Esophagus squamous epithelium (tissue), 5 donors: ENCODE results near the gene MEPE. TPM values are rescaled to one million over a fixed set of nuclear protein-coding genes. Genes with fewer than 3 reads are reported as not detected.

Experiments used
- DNase-seq: peaks from one replicate; lab custom pipeline; 2025; lab: John Stamatoyannopoulos, UW
- H3K27ac ChIP-seq, 4 donors: fragments of 200-600 bp; sonication (generic); one replicate each; pipeline ENCODE4 v1.5.1; 2016 to 2019; ENCODE audit warnings: mild to moderate bottlenecking in 1 of 4
- H3K27me3 ChIP-seq, 4 donors: fragments of 200-600 bp; sonication (generic); 1 replicate in 3 of 4; 2 replicates in 1 of 4; pipeline versions ENCODE4 v1.5.1 to v1.6.0; 2017 to 2021; ENCODE audit warnings: antibody characterized with exemption in 1 of 4
- H3K36me3 ChIP-seq, 3 donors: fragments of 200-600 bp; sonication (generic); one replicate each; pipeline ENCODE4 v1.5.1; 2016 to 2019
- H3K4me1 ChIP-seq, 3 donors: fragments of 200-600 bp; sonication (generic); one replicate each; pipeline ENCODE4 v1.5.1; 2017 to 2019
- H3K4me3 ChIP-seq, 4 donors: fragments of 200-600 bp; sonication (generic); 1 replicate in 3 of 4; 2 replicates in 1 of 4; pipeline ENCODE4 v1.5.1; 2016 to 2019; ENCODE audit warnings: mild to moderate bottlenecking in 2 of 4, moderate library complexity in 1 of 4
- H3K9me3 ChIP-seq, 3 donors: fragments of 200-600 bp; sonication (generic); one replicate each; pipeline ENCODE4 v1.5.1; 2016 to 2019
- POLR2A ChIP-seq, 4 donors: fragments of 450-650 bp; IDR thresholded peaks; one replicate each; pipeline ENCODE4 v1.6.1; 2017; ENCODE audit warnings: antibody characterized with exemption in 4 of 4, mild to moderate bottlenecking in 4 of 4, moderate library complexity in 3 of 4
- WGBS, 2 donors: methylation state at CpG; one replicate each; pipeline ENCODE4 v1.1.5; 2018; 5-methylcytosine and 5-hydroxymethylcytosine counted together
- intact Hi-C: fragments of 100-400 bp; cut with DNase I; formaldehyde crosslinking; loops from one replicate; pipeline ENCODE4 v1.15.0; 2022
- total RNA-seq, 4 donors: library from RNA; depleted of rRNA; stranded (reverse); fragments of >200 nt; gene quantifications; one replicate each; pipeline ENCODE4 v1.1.0, GENCODE V29; 2016
- TF ChIP-seq, protein P1 (sequence below), 6 experiments: fragments of 450-650 bp in 4 of 6; fragments of 200-600 bp in 2 of 6; sonication (generic) in 2 of 6; IDR thresholded peaks; one replicate each; pipeline ENCODE4 v1.5.1; 2016 to 2019; ENCODE audit warnings: antibody characterized with exemption in 6 of 6, mild to moderate bottlenecking in 4 of 6, moderate library complexity in 4 of 6
- donor health status: DM: yes; HTN: yes; CAD: no.

Gene MEPE
- total RNA-seq, 4 donors from 2014 or later: not detected

DNA sequence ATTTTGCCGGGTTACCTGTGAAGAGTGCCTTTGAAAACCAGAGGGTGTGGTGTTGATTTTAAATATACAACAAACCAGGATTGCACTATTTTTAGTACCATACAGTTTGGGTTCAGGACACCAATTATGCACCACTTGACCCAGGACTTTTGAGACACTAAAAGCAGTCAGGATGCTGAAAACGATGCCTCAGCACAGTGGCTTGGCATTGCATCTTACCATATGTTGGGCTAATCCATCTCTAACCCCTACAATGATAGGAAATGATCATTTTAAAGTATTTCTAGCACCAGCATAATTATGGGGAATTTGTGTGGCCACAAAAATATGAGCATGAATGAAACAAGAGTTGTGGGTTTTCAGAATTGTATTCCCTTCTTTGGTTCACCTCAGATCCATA is 29.3 kb upstream of the MEPE start:
- WGBS, 2 donors: 64 to 89% methylated on average over 2 of the region's 2 CpGs
- intact Hi-C loops: no loop called here
- H3K4me3 ChIP-seq: no peak overlapping the region
- H3K27ac ChIP-seq: no peak overlapping the region
- H3K27me3 ChIP-seq: no peaks in the 10 kb centered on the region
- no peaks in the 10 kb centered on the region for H3K4me1 ChIP-seq
- TF ChIP-seq POLR2A (IDR thresholded peaks at IDR 0.05): no peak
- TF ChIP-seq, protein P1, sequence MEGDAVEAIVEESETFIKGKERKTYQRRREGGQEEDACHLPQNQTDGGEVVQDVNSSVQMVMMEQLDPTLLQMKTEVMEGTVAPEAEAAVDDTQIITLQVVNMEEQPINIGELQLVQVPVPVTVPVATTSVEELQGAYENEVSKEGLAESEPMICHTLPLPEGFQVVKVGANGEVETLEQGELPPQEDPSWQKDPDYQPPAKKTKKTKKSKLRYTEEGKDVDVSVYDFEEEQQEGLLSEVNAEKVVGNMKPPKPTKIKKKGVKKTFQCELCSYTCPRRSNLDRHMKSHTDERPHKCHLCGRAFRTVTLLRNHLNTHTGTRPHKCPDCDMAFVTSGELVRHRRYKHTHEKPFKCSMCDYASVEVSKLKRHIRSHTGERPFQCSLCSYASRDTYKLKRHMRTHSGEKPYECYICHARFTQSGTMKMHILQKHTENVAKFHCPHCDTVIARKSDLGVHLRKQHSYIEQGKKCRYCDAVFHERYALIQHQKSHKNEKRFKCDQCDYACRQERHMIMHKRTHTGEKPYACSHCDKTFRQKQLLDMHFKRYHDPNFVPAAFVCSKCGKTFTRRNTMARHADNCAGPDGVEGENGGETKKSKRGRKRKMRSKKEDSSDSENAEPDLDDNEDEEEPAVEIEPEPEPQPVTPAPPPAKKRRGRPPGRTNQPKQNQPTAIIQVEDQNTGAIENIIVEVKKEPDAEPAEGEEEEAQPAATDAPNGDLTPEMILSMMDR (IDR thresholded peaks at IDR 0.05): no peak
- no peaks in the 10 kb centered on the region for H3K36me3 ChIP-seq
- no peaks in the 10 kb centered on the region for H3K9me3 ChIP-seq
- no peak for DNase-seq

DNA sequence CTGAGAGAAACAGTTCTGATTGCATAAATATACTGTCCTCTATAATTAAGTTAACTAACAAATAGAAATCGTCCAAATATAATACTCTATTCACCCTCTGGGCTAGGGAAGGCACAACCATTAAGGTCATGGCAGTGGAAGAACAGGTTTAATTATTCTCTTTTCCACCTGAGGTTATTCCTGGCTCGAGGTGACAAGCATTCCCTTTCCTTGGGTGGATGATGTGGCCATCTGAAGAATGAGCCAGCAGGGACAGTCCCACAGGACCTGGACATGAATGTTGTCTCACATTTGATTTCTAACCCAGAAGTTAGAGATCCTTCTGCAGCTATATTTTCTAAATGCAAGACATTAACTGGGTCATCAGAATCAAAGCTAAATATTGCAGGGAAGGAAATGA is 27.9 kb upstream of the MEPE start:
- DNase-seq: no peak
- Histone ChIP-seq H3K27ac (no peak overlapping the region), H3K4me1 (no peaks in the 10 kb centered on the region), H3K4me3 (no peak overlapping the region), H3K36me3 (no peaks in the 10 kb centered on the region), H3K27me3 (no peaks in the 10 kb centered on the region), H3K9me3 (no peaks in the 10 kb centered on the region)
- 15 to 25% methylated on average over 2 of the region's 2 CpGs for WGBS, 2 donors
- TF ChIP-seq, protein P1 (IDR thresholded peaks at IDR 0.05): no peak
- no peak for TF ChIP-seq POLR2A (IDR thresholded peaks at IDR 0.05)
- intact Hi-C loops: no loop called here

DNA sequence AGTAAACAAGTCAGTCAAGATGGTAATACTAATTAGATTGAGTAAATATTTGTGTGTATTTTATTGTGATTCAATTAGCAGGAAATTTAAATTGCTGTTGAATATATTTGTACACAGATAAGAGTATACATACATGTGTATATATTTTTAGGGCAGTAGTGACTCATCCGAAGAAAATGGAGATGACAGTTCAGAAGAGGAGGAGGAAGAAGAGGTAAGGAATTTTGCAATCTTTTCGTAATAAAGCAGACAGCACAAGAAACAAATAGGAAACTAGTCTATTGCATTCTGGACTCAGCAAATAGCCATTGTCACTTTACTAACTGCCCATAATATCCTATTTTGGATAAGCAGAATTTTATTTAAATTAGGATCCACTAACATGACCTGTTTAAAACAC is 26.8 kb upstream of the MEPE start:
- no peaks in the 10 kb centered on the region for H3K36me3 ChIP-seq
- no peaks in the 10 kb centered on the region for H3K4me1 ChIP-seq
- H3K9me3 ChIP-seq: no peaks in the 10 kb centered on the region
- no peaks in the 10 kb centered on the region for H3K27me3 ChIP-seq
- no peak overlapping the region for H3K27ac ChIP-seq
- intact Hi-C loops: no loop called here
- TF ChIP-seq, protein P1 (IDR thresholded peaks at IDR 0.05): no peak
- no peak for TF ChIP-seq POLR2A (IDR thresholded peaks at IDR 0.05)
- no peak overlapping the region for H3K4me3 ChIP-seq
- 31 to 65% methylated on average over 2 of the region's 2 CpGs for WGBS, 2 donors
- DNase-seq: no peak

- no peaks in the 10 kb centered on the region for H3K4me1 ChIP-seq
Observed at GRCh38 chr4:87806520-87806919, 26.2 kb upstream of the MEPE start.

DNA sequence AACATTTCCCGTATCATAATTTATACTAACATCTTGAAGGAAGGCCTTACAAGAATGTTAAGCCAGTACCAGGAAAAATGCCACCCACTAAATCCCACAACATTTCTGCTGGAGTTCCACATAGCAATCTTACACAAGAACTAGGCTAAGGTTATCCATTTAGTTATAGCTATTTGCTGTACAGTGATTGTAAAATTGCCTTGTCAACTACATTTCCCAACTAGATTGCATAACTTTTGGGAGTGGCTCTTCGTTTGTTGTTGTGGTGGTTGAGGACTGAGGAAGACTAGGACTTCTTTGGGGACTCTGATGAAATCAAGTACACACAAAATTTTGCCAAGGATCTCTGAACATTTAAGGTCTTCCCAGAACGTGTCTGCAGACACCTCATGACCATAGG is 25.4 kb upstream of the MEPE start:
- H3K36me3 ChIP-seq: no peaks in the 10 kb centered on the region
- no peaks in the 10 kb centered on the region for H3K9me3 ChIP-seq
- intact Hi-C loops: no loop called here
- no peak for TF ChIP-seq POLR2A (IDR thresholded peaks at IDR 0.05)
- TF ChIP-seq, protein P1 (IDR thresholded peaks at IDR 0.05): no peak
- H3K4me3 ChIP-seq: no peak overlapping the region
- no peak overlapping the region for H3K27ac ChIP-seq
- no peak for DNase-seq
- WGBS, 2 donors: 48 to 62% methylated on average over 3 of the region's 3 CpGs
- H3K27me3 ChIP-seq: no peaks in the 10 kb centered on the region
- H3K4me1 ChIP-seq: no peaks in the 10 kb centered on the region

More at GRCh38 chr4:87806520-87806919, 26.2 kb upstream of the MEPE start:
- Histone ChIP-seq H3K4me3 (no peak overlapping the region), H3K36me3 (no peaks in the 10 kb centered on the region), H3K27me3 (no peaks in the 10 kb centered on the region), H3K27ac (no peak overlapping the region), H3K9me3 (no peaks in the 10 kb centered on the region)
- intact Hi-C loops: no loop called here
- no peak for DNase-seq
- 76 to 78% methylated on average over 3 of the region's 3 CpGs for WGBS, 2 donors
- TF ChIP-seq POLR2A (IDR thresholded peaks at IDR 0.05): no peak
- TF ChIP-seq, protein P1 (IDR thresholded peaks at IDR 0.05): no peak
